ENCODE data around the gene PLEKHN1.
"Not testable (repeated sequence)": the region's sequence is repeated elsewhere in the genome, so short reads cannot be mapped to it uniquely, and the experiment has no call there.

Gene PLEKHN1

DNA sequence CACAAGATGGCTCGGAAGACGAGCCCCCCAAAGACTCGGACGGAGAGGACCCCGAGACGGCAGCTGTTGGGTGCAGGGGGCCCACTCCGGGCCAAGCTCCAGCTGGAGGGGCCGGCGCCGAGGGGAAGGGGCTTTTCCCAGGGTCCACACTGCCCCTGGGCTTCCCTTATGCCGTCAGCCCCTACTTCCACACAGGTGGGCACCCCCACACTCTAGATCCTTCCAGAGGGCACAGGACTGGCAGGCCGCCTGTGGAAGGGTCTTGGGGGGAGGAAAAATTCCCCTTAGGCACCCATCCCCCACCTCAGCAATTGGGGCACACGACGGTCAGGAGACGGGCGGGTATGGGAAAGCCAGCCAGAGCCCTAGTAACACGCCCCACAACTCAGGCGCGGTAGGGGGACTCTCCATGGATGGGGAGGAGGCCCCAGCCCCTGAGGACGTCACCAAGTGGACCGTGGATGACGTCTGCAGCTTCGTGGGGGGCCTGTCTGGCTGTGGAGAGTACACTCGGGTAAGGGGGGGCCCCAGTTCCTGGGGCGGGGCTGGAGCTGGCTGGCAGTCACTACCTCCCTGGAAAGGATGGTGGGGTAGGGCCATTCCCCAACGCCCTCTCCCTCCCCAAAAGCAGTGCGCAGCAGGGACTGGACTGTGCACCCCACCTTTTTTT lies 23.3 kb upstream of the PLEKHN1 start:
- no peak for DNase-seq (ENCODE audit: low read depth)

DNA sequence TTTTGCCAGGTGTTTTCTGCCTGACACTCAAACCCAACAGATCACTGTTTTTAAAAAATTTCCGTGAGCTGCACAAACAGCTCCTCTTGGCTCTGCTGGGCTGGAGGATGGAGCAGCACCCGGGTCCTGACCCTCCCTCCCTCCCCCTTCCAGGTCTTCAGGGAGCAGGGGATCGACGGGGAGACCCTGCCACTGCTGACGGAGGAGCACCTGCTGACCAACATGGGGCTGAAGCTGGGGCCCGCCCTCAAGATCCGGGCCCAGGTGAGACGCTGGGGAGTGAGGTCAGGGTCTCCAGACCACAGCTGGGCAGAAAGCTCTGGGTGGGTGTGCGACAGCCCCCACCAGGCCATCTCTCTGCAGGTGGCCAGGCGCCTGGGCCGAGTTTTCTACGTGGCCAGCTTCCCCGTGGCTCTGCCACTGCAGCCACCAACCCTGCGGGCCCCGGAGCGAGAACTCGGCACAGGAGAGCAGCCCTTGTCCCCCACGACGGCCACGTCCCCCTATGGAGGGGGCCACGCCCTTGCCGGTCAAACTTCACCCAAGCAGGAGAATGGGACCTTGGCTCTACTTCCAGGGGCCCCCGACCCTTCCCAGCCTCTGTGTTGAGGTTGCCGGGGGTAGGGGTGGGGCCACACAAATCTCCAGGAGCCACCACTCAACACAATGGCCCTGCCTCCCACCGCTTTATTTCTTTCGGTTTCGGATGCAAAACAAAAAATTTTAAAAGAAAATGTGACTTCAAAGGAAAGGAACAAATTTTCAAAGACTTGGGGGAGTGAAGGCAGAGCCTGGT lies 22.5 kb upstream of the PLEKHN1 start:
- DNase-seq (ENCODE audit: low read depth): no peak

DNA sequence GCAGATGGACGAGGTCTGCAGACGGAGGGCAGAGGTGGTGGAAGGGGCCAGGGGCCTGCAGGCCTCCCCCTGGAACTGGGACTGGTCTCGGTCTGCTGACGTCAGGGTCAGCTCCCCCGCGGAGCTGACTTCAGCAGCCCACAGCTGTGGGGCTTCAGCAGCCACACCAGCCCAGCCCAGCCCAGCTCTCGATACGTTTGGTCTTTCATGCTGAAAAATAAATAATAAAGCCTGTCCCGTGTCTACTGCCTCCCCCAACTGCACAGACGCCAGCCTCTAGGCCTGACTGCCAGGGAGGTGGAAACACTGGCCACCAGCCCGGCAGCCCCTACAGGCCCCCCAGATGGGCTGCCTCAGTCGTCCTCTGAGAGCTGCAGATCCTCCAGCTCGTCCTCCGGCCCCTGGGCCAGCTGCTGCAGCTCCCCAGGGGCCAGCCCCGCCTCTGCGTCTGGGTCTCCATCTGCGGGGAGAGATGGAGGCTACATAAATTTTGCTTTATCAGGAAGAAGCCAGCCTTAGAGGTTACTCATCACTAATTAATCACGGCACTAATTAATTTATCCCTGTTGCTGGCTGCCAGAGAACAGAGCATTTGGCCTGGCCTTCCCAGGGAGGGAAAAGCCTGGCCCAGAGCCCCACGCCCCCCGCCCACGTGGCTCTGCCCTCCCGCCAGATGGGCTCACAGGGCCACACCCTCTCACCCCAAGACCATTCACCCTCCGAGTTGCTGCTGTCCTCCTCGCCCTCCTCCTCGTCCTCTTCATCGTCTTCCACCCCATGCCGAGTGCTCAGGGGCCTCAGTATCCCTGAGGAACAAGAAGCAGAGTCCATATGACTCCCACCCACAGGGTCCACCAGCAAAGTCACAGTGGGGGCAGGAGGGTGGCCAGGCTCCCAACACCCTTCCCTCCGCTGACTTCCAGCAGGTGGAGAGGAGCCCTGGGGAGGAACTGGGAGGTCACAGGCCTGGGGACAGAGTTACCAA lies 21.6 kb upstream of the PLEKHN1 start:
- no peak for DNase-seq (ENCODE audit: low read depth)

DNA sequence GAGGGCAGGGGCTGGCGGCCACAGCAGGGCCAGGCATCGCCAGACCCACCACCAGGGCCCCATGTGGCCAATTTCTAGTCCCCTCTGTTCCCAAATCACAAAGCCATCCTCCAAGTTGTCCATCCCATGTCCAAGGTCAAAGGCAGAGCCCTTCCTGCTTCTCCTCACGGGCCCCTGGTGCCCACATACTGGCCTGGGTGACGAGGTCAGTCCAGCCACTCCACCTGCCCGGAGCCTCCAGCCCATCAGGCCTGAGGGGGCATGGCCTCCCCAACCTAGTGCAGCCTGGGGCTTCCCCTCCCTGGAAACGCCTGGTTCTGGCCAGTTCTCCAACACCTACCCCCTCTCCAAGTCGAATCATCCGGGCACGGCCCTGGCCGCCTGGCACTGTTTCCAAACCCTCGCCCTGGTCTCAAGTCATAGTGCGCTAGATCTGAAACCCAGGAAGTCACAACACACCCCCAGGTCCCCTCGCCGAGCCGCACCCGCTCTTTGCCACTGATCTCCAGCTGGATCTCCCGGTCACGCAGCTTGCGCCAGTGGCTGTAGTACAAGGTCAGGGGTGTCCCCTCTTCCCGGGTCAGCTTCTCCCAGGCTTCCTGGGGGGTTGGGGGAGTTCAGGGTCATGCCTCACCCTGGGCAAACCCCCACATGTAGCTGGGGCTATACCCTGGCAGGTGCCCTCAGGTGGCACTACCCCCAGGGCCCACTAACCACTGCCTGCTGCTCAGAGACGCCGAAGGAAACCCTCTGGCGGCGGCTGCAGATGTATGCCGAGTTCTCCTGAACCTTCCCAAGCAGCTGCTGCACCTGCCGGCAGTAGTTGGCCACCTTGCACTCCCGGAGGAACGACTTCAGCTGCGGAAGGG lies 20.4 kb upstream of the PLEKHN1 start:
- DNase-seq (ENCODE audit: low read depth): no peak

DNA sequence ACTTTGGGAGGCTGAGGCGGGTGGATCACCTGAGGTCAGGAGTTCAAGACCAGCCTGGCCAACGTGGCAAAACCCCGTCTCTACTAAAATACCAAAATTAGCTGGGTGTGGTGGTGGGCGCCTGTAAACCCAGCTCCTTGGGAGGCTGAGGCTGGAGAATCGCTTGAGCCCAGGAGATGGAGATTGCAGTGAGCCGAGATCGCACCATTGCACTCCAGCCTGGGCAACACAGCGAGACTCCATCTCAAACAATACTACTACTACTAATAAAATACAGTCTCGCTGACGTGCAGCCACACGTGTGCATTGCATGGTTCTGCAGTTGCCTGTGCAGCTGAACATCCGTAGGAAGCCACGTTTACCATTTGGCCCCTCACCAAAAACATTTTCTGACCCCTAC lies 19.5 kb upstream of the PLEKHN1 start:
- not testable (repeated sequence) for DNase-seq (ENCODE audit: low read depth)

DNA sequence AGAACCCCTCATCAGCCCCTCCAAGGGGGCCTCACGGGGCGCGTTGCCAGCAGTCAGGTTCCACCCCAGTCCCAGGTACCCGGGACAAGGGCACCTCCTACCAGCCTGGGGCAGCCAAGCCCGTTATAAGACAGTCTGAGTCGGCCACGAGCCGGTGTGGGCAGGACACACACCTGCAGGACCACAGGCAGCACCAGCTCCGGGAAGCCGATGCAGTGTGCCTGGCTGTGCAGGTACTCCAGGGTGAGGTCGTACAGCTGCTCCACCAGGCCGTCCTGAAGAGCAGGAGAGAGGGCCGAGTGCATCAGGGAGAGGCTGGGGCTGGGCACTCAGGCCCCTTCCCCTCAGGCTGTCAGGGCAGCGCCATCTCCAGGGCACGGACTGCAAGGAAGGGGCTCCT lies 18.3 kb upstream of the PLEKHN1 start:
- DNase-seq (ENCODE audit: low read depth): no peak

DNA sequence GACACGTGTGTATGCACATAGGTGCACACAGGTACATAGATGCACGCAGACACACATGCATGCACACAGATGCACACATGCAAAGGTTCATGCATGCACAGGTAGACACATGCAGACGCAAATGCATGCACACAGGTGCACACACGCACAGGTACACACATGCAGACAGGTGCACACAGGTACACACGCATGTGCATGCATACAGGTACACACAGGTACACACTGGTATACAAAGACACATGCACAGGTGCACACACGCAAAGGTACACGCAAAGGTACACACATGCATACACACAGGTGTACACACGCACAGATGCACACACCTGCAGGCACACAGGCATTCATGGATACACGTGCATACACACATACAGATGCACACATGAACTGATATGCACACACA lies 16.0 kb upstream of the PLEKHN1 start:
- no peak for DNase-seq (ENCODE audit: low read depth)

DNA sequence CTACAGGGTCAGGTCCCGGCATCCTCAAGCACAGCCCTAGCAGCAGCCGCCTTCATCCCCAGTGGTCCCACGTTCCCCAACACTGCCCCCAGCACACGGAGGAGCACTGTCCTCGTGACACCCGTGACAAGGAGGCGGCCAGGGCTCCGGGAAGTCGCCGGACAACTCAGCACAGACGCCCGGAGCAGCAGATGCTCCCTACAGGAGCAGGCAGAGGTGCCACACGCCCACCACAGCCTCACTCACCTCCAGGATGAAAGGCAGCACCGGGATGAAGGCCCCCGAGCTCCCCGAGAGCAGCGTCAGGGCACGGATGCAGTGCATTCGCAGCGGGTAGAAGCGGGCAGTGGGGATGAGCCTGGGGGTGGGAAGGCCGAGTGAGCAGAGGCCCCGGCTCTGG lies 15.4 kb upstream of the PLEKHN1 start:
- no peak for DNase-seq (ENCODE audit: low read depth)

DNA sequence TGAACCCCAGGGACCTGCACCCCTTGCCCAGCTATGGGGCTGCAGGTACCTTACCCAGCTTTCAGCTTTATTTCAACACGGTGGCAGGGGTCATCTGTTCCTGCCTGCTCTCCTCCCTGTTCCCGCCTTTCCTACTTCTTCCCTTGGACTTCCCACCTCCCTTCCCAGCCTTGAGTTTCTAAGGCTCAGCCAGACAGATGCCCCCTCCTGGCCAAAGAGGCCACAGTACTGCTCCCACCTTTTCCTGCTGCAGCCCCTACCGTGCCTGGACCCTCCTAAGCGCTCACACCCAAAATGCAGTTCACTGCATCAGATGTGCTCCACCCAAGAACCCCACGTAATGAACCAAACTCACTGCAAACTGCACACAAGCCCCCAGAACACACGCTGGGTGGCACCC lies 14.9 kb upstream of the PLEKHN1 start:
- DNase-seq (ENCODE audit: low read depth): no peak

DNA sequence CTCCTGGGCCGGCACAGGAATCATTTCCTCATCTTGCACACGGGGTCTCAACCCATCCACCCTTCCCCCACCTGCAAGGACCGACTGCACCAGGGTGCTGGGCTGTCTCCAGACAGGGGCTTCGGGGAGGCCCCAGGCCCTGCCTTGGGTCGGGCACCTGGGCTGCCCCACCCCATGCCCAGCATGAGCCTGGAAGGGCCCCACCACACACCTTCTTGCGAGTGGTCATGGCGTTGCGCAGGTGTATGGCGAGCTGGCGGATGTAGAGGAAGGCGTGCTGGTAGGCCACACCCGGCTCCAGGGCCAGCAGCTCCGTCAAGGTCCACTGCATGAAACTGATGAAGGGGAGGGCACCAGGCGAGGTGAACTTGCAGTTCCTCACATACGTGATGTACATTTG lies 14.1 kb upstream of the PLEKHN1 start:
- no peak for DNase-seq (ENCODE audit: low read depth)

DNA sequence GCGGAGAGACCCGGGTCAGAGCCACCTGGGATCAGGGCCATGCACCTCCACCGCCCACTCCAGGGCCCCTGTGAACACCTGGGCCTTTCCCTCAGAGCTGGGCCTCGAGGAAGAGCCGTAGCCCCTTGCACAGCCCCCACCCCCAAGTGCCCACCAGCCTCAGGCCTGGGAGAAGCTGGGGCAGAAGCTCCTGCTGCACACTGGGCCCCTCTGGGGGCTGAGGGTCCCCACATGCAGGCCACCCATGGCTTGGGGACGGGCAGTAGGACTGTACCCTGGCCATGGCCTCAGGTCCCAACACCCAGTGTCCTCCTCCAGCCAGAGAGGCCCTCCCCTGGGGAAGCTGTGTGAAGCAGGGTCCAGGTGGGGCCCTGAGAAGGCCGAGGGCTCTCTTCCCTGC lies 13.7 kb upstream of the PLEKHN1 start:
- DNase-seq (ENCODE audit: low read depth): no peak

DNA sequence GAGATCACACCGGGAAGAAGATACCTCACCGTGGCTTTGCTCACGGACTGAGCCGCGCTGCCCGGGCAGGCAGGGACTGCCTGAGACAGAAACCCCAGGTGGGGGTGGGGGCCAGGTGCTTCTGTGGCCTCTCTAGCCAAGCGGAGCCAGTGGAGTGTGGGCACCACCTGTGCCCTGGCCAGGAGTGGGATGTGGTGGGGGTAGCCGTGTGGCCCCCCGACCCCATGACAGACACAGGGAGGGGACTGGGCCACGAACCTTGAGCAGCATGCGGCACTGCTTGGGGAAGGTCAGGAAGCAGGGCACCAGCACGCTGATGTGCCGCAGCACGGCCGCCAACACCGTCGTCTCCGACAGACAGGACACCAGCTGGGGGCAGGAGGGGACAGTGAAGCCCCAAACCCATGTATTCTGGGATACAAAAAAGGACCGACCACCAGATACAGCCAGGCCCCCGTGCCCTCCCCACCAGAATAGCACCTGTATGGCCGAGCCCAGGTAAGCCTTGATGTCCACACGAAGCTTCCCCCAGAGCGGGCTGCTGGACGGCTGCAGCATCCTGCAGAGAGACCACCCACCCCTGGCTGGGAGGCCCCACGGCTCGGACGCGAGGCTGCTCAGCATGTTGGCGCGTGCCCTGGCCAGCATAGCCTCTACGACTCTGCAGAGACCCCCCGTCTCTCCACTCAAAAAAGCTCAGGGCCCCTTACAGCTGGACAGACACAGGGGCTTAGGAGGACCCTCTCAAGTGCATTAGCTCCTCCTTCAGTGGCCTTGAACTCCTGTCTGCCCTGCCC lies 12.6 kb upstream of the PLEKHN1 start:
- DNase-seq (ENCODE audit: low read depth): no peak

DNA sequence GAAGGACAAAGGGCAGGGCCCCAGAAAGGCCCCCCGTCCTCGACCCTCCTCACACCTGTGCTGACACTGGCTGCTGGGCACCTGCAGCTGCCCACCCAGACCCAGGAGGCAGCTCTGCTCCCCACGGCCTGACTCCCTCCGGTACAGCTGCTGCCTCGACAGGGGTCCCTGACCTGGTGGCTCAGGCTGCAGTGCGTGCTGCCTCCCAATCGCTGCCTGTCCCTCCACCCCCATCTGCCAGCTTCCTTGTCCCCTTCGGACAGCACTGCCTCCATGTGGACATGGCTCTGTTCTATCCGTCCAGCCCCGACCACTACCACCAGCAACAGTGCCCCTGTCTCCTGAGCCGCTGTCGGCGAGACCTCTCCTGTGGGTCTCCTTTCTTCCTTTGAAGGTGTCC lies 11.4 kb upstream of the PLEKHN1 start:
- DNase-seq (ENCODE audit: low read depth): no peak

DNA sequence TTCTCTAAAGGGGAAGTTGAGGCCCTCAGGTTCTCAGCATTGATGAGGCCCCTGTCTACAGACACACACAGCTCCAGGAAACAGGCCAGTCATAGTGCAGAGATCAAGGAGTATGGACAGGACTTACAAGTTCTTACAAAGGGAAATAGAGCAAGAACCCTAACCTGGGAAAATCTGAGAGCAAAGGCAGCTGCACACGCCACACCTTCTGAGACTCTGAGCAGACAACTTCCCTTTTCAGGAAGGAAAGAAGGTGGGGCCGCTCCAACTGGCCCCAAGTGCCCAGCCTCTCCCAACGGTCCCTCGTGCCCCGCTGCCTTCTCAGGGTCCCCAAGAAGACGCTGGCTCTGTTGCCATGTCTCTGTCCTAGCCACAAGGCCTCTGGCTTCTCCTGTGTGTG lies 10.8 kb upstream of the PLEKHN1 start:
- DNase-seq (ENCODE audit: low read depth): no peak

DNA sequence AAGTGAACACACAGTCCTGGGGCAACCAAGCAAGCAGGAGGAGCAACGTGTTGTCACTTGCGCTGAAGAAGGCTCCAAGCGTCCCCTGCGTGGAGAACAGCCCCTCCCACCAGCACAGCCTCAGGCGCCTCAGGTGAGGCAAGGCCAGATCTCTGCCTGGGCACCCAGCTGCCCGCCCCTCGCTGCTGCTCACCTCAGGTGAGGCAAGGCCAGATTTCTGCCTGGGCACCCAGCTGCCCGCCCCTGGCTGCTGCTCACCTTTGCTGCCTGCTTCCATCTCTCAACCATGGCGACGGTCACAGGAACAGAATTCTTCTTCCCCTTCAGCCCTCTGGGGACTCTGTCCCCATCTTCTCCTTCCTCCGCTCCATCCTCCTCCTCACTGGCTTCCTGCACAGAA lies 9.6 kb upstream of the PLEKHN1 start:
- no peak for DNase-seq (ENCODE audit: low read depth)

DNA sequence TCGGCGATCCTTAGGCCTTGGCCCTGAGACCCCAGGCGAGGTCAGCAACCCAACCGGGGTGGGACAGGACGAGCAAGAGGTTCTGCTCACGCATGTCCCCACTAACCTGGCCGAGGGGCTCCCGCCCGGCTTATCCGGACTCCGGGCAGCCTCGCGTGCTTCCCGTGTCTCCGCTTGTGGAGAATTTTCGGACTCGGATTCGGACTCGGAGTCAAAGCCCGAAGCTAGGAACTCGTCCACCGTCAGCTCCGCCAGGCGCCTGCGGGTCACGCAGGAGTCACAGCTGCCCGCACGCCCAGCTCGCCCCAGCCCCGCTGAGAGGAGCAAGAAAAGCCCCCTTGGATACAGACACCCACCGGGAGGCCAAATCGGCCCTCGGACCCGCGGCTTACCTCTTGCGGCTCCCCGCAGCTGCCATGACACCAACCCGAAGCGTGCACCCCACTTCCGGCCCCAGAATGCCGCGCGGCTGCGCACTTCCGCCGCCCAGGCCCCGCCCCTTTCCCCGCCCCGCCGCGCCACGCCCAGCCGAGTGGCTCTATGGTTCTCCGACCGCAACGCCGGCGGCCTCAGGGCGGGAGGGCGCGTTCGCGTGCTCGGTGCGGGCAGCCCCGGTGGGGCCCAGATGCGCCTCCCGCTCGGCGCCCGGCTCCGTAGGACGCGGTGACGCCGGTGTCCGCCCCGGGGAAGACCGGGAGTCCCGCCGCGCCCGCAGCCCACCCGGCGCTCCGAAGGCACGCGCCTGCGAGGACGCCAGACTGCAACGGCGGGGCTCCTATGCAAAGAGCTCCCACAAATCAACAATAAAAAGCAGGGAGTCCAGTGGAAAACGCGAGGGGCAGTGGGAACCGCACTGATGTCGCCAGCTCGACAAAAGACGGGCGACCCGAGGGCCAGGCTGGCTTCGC lies 7.2 kb upstream of the PLEKHN1 start, which contains the start of gene NOC2L:
Gene NOC2L (minus strand): TSS at position 434 of the 908 bp plus-strand sequence. CDS start 16 bp downstream, at position 418.
- DNase-seq (ENCODE audit: low read depth): peak; percentile 38

DNA sequence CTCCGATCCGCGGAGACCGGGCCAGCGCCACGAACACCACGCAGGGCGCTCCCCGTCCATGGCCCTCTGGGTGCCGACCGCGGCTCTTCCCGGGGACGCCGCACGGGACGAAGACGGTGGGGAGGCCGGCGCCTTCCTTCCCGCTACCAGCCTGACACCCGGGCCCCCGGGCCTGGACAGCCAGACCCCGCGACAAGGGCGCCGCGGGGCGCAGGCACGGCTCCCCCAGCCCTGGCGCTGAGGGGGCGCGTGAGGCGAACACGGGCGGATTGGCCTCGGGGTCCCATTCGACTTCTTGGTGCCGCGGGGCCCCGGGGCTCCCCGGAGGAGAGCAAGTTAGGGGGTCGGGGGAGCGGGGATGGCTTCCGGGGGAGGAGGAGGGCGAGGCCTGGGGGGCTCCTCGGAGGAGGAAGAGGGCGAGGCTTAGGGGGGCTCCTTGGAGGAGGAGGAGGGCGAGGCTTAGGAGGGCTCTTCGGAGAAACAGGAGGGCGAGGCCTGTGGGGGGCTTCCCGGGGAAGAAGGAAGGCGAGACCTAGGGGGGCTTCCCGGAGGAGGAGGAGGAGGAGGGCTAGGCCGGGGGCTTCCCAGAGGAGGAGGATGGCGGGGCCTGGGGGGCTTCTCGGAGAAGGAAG lies 6.4 kb upstream of the PLEKHN1 start:
- DNase-seq (ENCODE audit: low read depth): no peak

DNA sequence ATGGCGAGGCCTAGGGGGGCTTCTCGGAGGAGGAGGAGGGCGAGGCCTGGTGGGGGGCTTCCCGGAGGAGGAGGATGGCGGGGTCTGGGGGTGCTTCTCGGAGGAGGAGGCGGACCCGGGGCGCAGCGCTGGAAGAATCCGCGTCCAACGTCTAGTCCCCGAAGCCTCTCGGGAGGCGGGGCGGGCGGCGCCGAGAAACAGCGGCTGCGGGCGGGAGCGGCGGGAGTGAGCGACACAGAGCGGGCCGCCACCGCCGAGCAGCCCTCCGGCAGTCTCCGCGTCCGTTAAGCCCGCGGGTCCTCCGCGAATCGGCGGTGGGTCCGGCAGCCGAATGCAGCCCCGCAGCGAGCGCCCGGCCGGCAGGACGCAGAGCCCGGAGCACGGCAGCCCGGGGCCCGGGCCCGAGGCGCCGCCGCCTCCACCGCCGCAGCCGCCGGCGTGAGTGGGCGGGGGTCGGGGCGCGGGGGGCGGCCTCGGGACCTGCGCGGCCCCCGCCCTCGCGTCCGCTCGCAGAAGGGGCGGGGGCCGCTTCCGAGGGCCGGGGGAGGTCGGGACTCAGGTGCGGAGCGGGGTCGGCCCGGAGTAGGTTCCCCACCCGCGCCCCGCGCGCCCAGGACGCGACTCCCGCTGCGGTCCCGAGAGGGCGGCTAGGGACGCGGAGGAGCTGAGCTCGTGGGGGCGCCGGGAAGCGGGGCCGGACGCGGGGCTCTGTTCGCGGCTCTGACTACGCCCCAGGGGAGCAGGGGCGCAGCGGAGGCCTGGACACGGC lies 5.7 kb upstream of the PLEKHN1 start, which contains the start of gene KLHL17:
Gene KLHL17 (plus strand): TSS at position 222 of the 769 bp plus-strand sequence. CDS start 110 bp downstream, at position 332.
- no peak for DNase-seq (ENCODE audit: low read depth)

Measured in HS-5 (cell line).